ENCODE measurements around the gene ARFGEF2. TPM values are rescaled to one million over a fixed set of nuclear protein-coding genes. Genes with fewer than 3 reads are reported as not detected.
"Not testable (repeated sequence)": the region's sequence is repeated elsewhere in the genome, so short reads cannot be mapped to it uniquely, and the experiment has no call there.

Gene ARFGEF2
- total RNA-seq, 4 donors from 2014 or later = 25.6 to 41.0 (median 33.5) TPM

DNA sequence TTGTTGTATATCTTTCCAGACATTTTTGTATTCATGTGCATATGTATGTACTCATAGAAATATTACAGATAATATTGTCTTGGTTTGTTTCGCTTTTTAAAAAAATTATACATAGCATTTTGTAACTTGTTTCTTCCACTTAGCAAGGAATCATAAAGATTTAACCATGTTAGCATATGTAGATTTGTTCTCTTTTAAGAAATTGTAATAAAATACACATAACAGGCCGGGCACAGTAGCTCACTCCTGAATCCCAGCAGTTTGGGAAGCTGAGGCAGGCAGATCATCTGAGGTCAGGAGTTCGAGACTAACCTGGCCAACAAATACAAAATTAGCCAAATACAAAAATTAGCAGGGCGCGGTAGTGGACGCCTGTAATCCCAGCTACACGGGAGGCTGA lies 80.2 kb downstream of the ARFGEF2 start:
- H3K4me3 ChIP-seq = no peak overlapping the region
- ATAC-seq (no peak), DNase-seq (no peak)
- no peaks in the 10 kb centered on the region for H3K4me1 ChIP-seq
- intact Hi-C loops (cut with DNase I; ENCODE audit: low total_unique reads) = loop anchor here (10.0 kb wide), 1 partner anchor 553 kb away; no protein-coding TSS in a partner anchor
- H3K36me3 ChIP-seq = peaks cover 14 to 59% of the 10 kb centered on the region in 2 donors
- no peaks in the 10 kb centered on the region for H3K9me3 ChIP-seq
- no peaks in the 10 kb centered on the region for H3K27me3 ChIP-seq
- H3K27ac ChIP-seq = no peak overlapping the region
- TF ChIP-seq, protein P1, sequence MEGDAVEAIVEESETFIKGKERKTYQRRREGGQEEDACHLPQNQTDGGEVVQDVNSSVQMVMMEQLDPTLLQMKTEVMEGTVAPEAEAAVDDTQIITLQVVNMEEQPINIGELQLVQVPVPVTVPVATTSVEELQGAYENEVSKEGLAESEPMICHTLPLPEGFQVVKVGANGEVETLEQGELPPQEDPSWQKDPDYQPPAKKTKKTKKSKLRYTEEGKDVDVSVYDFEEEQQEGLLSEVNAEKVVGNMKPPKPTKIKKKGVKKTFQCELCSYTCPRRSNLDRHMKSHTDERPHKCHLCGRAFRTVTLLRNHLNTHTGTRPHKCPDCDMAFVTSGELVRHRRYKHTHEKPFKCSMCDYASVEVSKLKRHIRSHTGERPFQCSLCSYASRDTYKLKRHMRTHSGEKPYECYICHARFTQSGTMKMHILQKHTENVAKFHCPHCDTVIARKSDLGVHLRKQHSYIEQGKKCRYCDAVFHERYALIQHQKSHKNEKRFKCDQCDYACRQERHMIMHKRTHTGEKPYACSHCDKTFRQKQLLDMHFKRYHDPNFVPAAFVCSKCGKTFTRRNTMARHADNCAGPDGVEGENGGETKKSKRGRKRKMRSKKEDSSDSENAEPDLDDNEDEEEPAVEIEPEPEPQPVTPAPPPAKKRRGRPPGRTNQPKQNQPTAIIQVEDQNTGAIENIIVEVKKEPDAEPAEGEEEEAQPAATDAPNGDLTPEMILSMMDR (IDR thresholded peaks at IDR 0.05 in 4 of 5, conservative IDR thresholded peaks at IDR 0.05 in 1 of 5) = no peak
- TF ChIP-seq POLR2A (IDR thresholded peaks at IDR 0.05) = no peak
- in situ Hi-C loops (cut with MboI; ENCODE audit: low sequenced_read_pairs in 4 of 4) = no loop called here

DNA sequence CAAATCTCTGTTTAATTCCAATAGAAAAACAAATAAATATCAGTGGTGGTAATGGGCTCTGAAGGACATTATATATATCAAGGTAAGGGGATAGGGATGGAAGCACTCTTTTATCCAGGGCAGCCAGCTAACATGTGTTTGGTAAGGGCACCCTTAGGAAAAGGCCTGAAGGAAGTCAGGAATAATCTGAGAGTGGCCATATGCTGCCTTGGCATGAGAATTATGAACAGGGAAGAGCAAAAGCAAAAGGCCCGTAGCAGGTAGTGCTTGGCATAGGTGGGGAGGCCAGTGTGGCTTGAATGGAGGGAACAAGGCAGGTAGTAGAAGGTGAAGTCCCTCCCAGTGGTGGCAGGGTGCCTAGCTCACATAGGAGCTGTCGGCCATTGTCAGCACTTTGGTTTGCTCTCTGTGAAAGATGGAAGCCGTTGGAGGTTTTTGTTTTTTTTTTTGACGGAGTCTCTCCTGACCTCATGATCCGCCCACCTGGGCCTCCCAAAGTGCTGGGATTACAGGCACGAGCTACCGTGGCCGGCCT lies 85.0 kb downstream of the ARFGEF2 start:
- TF ChIP-seq, protein P1 (IDR thresholded peaks at IDR 0.05 in 4 of 5, conservative IDR thresholded peaks at IDR 0.05 in 1 of 5) = no peak
- no peak for TF ChIP-seq POLR2A (IDR thresholded peaks at IDR 0.05)
- DNase-seq (no peak), ATAC-seq (no peak)
- H3K4me1 ChIP-seq = no peaks in the 10 kb centered on the region
- H3K36me3 ChIP-seq = peaks cover 0 to 64% of the 10 kb centered on the region in 2 donors
- H3K27ac ChIP-seq = no peak overlapping the region
- intact Hi-C loops (cut with DNase I; ENCODE audit: low total_unique reads) = loop anchor here (10.0 kb wide), 1 partner anchor 548 kb away; no protein-coding TSS in a partner anchor
- in situ Hi-C loops (cut with MboI; ENCODE audit: low sequenced_read_pairs in 4 of 4) = no loop called here
- H3K4me3 ChIP-seq = no peak overlapping the region
- no peaks in the 10 kb centered on the region for H3K9me3 ChIP-seq
- no peaks in the 10 kb centered on the region for H3K27me3 ChIP-seq

DNA sequence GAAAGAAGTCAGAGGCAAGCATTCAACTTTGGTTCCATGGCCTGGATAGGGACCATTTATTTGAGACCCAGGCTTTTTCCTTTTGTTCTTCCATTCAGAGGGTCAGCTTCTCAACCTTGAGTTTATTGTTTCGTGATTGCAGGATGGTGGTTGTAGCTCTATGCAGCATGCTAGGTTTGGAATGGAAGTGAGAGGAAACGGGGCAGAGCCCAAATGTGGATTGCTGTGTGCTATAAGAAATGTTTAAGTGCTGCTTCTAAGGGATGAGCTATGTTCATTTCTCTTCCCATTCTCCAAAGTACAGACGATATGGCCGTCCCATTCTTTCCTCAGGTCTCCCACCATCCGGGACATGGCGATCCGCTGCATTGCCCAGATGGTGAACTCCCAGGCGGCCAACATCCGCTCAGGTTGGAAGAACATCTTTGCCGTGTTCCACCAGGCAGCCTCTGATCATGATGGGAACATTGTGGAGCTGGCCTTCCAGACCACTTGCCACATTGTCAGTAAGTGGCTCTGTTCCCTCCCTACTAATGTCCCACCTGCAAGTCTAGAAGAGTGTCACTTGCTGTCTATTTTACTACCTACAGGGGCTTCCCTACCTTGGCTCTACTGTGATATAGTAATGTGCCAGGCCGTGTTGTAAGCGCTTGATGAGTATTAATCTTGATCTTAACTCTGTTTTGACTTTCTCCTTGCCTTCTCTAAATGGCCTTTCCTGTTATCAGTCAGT lies 88.6 kb downstream of the ARFGEF2 start:
- ATAC-seq = no peak
- no peaks in the 10 kb centered on the region for H3K9me3 ChIP-seq
- in situ Hi-C loops (cut with MboI; ENCODE audit: low sequenced_read_pairs in 4 of 4) = no loop called here
- TF ChIP-seq, protein P1 (IDR thresholded peaks at IDR 0.05 in 4 of 5, conservative IDR thresholded peaks at IDR 0.05 in 1 of 5) = no peak
- TF ChIP-seq POLR2A (IDR thresholded peaks at IDR 0.05) = no peak
- no peak overlapping the region for H3K27ac ChIP-seq
- no peak for DNase-seq
- peaks cover 4 to 94% of the 10 kb centered on the region in 2 donors for H3K36me3 ChIP-seq
- no peaks in the 10 kb centered on the region for H3K4me1 ChIP-seq
- H3K27me3 ChIP-seq = no peaks in the 10 kb centered on the region
- intact Hi-C loops (cut with DNase I; ENCODE audit: low total_unique reads) = loop anchor here (10.0 kb wide), 1 partner anchor 545 kb away; no protein-coding TSS in a partner anchor
- H3K4me3 ChIP-seq = no peak overlapping the region

DNA sequence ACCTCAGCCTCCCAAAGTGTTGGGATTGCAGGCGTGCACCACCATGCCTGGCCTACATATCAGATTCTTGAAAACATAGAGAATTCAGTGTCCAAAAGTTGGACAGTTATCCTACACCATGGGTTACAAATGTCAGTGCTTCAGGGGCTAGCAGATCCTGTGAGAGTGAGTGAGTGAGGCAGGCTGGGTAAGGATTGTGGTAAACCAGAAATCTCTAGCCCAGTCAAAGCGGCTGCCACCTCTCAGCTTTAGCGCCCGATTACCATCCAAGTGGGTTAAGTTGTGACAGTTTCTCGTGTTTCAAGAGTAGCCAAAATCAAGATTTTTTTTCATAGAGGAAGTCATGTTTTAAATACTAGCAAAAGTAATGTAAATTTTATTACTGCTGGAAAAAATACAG lies 102.7 kb downstream of the ARFGEF2 start:
- H3K27me3 ChIP-seq = no peaks in the 10 kb centered on the region
- H3K4me3 ChIP-seq = no peak overlapping the region
- ATAC-seq (no peak), DNase-seq (no peak)
- H3K9me3 ChIP-seq = no peaks in the 10 kb centered on the region
- TF ChIP-seq, protein P1 (IDR thresholded peaks at IDR 0.05 in 4 of 5, conservative IDR thresholded peaks at IDR 0.05 in 1 of 5) = no peak
- no peak for TF ChIP-seq POLR2A (IDR thresholded peaks at IDR 0.05)
- in situ Hi-C loops (cut with MboI; ENCODE audit: low sequenced_read_pairs in 4 of 4) (no loop called here), intact Hi-C loops (cut with DNase I; ENCODE audit: low total_unique reads) (no loop called here)
- no peaks in the 10 kb centered on the region for H3K4me1 ChIP-seq
- H3K36me3 ChIP-seq = peaks cover 0 to 88% of the 10 kb centered on the region in 2 donors
- no peak overlapping the region for H3K27ac ChIP-seq

DNA sequence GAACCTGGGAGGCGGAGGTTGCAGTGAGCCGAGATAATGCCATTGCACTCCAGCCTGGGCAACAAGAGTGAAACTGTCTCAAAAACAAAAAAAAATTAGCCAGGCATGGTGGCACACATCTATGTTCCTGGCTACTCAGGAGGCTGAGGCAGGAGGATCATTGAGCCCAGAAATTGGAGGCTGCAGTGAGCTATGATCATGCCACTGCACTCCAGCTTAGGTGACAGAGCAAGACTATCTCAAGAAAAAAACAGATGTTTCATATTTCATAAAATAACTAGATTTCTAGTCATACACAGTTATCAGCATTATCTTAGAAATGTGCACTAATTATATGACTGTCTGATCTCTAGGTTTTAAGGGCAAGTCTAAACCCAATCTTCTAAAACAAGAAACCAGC lies 106.7 kb downstream of the ARFGEF2 start:
- peaks cover 4 to 76% of the 10 kb centered on the region in 2 donors for H3K36me3 ChIP-seq
- H3K27ac ChIP-seq; intact Hi-C loops (cut with DNase I; ENCODE audit: low total_unique reads); H3K9me3 ChIP-seq; H3K27me3 ChIP-seq; DNase-seq; ATAC-seq; H3K4me3 ChIP-seq; H3K4me1 ChIP-seq; in situ Hi-C loops (cut with MboI; ENCODE audit: low sequenced_read_pairs in 4 of 4): not testable (repeated sequence)

All from gastrocnemius medialis (tissue), 4 donors.